DMS 273 treated with DMSO at 0.1 percent for 48 hours (cell line): Measurements from ENCODE around the gene SEZ6.

Source experiments
- DNase-seq: peaks from one replicate; lab custom pipeline; 2025; lab: John Stamatoyannopoulos, UW

Gene SEZ6

DNA sequence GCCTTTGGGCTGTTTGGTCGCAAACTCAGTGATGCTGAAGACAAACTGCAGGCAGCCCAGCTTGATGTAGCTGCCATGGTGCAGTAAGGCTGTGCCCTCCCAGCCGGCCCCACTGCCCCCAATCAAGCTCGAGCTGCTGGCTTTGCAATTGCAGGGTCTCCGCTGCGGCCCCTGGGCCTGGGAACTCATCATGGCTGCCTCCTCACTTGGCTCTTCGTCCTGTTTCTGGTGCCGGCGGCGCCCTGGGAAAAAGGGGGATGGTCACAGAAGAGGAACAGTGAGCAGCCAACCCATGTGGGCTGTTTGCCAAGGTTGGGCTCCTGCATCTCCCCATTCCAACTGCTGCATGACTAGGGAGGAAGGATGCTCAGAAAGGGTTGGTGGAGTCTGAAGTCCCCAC is 99.6 kb downstream of the SEZ6 start:
- no peak for DNase-seq
